Panc1 (cell line): ENCODE results near the gene KCNMB2. TPM values are rescaled to one million over a fixed set of nuclear protein-coding genes. Genes with fewer than 3 reads are reported as not detected.

Source experiments
- ATAC-seq: fragments of 200-7000 bp; cut with Tn5 transposase; 2 replicates; pipeline ENCODE4 v1.9.1; 2020; ENCODE audit warnings: mild to moderate bottlenecking, moderate library complexity
- BruUV-seq: library from RNA; stranded (reverse); fragments of 400-500 nt; replicated peaks from 2 replicates; lab custom pipeline; 2021; lab: Mats Ljungman, UMichigan
- CTCF ChIA-PET: fragments of 300-600 bp; sonication (Branson Sonifier 250); formaldehyde crosslinking; loops from one replicate; lab custom pipeline; 2022; ENCODE audit warnings: antibody characterized with exemption; lab: Charles Lee
- POLR2A ChIA-PET: fragments of 300-600 bp; sonication (Branson Sonifier 250); formaldehyde crosslinking; loops from one replicate; lab custom pipeline; 2022; ENCODE audit warnings: antibody characterized with exemption; lab: Charles Lee
- DNase-seq: peaks from one replicate; pipeline ENCODE4 v3.0.0-alpha.2; 2010; ENCODE audit warnings: low read depth, low spot score
- H3K27ac ChIP-seq: 2 replicates; pipeline ENCODE4 v1.5.1; 2011; ENCODE audit warnings: mild to moderate bottlenecking, low read length, inconsistent platforms
- H3K27me3 ChIP-seq: fragments of 200-500 bp; sonication (Bioruptor generic); 2 replicates; pipeline ENCODE4 v1.6.0; 2014; ENCODE audit warnings: low read length, inconsistent platforms; ENCODE audit not compliant: control insufficient read depth, insufficient read depth
- H3K36me3 ChIP-seq: fragments of 200-500 bp; sonication (Bioruptor generic); 2 replicates; pipeline ENCODE4 v1.5.1; 2014; ENCODE audit warnings: inconsistent platforms, mild to moderate bottlenecking, low read length, moderate library complexity; ENCODE audit not compliant: control insufficient read depth, insufficient read depth
- H3K4me1 ChIP-seq: 2 replicates; pipeline ENCODE4 v1.5.1; 2011; ENCODE audit warnings: inconsistent platforms, mild to moderate bottlenecking, low read length, moderate library complexity; ENCODE audit not compliant: control insufficient read depth, insufficient read depth
- H3K4me3 ChIP-seq, 2 experiments: 2 replicates each; pipeline ENCODE4 v1.5.1; 2011 to 2012; ENCODE audit warnings: low read depth in 2 of 2, low read length in 2 of 2, mild to moderate bottlenecking in 2 of 2, inconsistent platforms in 1 of 2, moderate library complexity in 1 of 2
- H3K9me3 ChIP-seq: fragments of 200-500 bp; sonication (Bioruptor generic); 2 replicates; pipeline ENCODE4 v1.5.1; 2014; ENCODE audit warnings: low read depth, mild to moderate bottlenecking, inconsistent platforms, low read length, moderate library complexity; ENCODE audit not compliant: control insufficient read depth, insufficient read depth
- POLR2AphosphoS5 ChIP-seq: IDR thresholded peaks from 2 replicates; pipeline ENCODE4 v1.6.1; 2012; ENCODE audit warnings: mild to moderate bottlenecking, low read depth, low read length, moderate library complexity
- SIN3A ChIP-seq: IDR thresholded peaks from 2 replicates; pipeline ENCODE4 v1.6.1; 2012; ENCODE audit warnings: low read depth, mild to moderate bottlenecking, low read length, moderate library complexity, borderline replicate concordance; ENCODE audit not compliant: insufficient read depth
- TCF7L2 ChIP-seq: IDR thresholded peaks from 2 replicates; pipeline ENCODE4 v1.6.1; 2011; ENCODE audit warnings: mild to moderate bottlenecking, low read depth, low read length, inconsistent platforms
- in situ Hi-C: cut with HindIII; loops from 2 replicates; pipeline ENCODE4 v1.10.0; 2016; ENCODE audit warnings: low sequenced_read_pairs, low pct_unique_long_range_greater_than_20kb
- intact Hi-C: fragments of 100-400 bp; cut with micrococcal nuclease; formaldehyde crosslinking; loops from one replicate; pipeline ENCODE4 v1.10.0; 2022; ENCODE audit not compliant: unreplicated experiment
- total RNA-seq: library from RNA; stranded (reverse); gene quantifications from one replicate; pipeline ENCODE4 v1.2.1, GENCODE V29; 2021; ENCODE audit not compliant: unreplicated experiment
- TF ChIP-seq, protein P1 (sequence below), 2 experiments: IDR thresholded peaks; 2 replicates each; pipeline ENCODE4 v1.6.1; 2011 to 2012; ENCODE audit warnings: low read depth in 2 of 2, control low read depth in 1 of 2, low read length in 1 of 2, mild to moderate bottlenecking in 1 of 2, moderate library complexity in 1 of 2; ENCODE audit not compliant: insufficient read depth in 1 of 2
- TF ChIP-seq, protein P2 (sequence below): fragments of 450-650 bp; IDR thresholded peaks from 2 replicates; pipeline ENCODE4 v1.5.1; 2017; ENCODE audit warnings: mild to moderate bottlenecking

Gene KCNMB2
- total RNA-seq, 1 experiment from 2014 or later: not detected

DNA sequence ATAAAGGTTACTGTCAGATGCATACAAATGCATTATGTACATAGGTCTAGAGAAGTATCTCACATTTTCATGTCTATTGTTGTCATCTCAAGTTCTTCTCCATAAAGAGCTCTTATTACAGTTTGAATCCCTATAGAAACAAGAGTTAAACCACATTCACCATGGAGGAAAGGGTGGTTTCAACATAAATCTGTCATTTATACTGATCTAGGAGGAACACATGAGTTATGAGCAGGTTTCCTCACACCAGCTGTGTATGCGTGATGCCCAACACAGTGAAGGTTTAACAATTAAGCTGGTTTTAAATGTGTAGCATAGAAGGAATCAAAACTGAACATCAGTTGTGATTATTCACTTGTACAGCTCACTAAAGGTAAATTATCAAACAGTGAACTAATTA is 251.7 kb downstream of the KCNMB2 start:
- Histone ChIP-seq H3K27me3 (no peaks in the 10 kb centered on the region), H3K36me3 (no peaks in the 10 kb centered on the region), H3K4me1 (no peaks in the 10 kb centered on the region), H3K27ac (no peak overlapping the region), H3K9me3 (no peaks in the 10 kb centered on the region), H3K4me3 (no peak overlapping the region)
- TF ChIP-seq POLR2AphosphoS5 (no peak), TCF7L2 (no peak), SIN3A (no peak)
- TF ChIP-seq, protein P1, sequence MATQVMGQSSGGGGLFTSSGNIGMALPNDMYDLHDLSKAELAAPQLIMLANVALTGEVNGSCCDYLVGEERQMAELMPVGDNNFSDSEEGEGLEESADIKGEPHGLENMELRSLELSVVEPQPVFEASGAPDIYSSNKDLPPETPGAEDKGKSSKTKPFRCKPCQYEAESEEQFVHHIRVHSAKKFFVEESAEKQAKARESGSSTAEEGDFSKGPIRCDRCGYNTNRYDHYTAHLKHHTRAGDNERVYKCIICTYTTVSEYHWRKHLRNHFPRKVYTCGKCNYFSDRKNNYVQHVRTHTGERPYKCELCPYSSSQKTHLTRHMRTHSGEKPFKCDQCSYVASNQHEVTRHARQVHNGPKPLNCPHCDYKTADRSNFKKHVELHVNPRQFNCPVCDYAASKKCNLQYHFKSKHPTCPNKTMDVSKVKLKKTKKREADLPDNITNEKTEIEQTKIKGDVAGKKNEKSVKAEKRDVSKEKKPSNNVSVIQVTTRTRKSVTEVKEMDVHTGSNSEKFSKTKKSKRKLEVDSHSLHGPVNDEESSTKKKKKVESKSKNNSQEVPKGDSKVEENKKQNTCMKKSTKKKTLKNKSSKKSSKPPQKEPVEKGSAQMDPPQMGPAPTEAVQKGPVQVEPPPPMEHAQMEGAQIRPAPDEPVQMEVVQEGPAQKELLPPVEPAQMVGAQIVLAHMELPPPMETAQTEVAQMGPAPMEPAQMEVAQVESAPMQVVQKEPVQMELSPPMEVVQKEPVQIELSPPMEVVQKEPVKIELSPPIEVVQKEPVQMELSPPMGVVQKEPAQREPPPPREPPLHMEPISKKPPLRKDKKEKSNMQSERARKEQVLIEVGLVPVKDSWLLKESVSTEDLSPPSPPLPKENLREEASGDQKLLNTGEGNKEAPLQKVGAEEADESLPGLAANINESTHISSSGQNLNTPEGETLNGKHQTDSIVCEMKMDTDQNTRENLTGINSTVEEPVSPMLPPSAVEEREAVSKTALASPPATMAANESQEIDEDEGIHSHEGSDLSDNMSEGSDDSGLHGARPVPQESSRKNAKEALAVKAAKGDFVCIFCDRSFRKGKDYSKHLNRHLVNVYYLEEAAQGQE (IDR thresholded peaks at IDR 0.05; ENCODE audit: insufficient read depth in 1 of 2, low read depth in 2 of 2, low read length in 1 of 2): no peak
- TF ChIP-seq, protein P2, sequence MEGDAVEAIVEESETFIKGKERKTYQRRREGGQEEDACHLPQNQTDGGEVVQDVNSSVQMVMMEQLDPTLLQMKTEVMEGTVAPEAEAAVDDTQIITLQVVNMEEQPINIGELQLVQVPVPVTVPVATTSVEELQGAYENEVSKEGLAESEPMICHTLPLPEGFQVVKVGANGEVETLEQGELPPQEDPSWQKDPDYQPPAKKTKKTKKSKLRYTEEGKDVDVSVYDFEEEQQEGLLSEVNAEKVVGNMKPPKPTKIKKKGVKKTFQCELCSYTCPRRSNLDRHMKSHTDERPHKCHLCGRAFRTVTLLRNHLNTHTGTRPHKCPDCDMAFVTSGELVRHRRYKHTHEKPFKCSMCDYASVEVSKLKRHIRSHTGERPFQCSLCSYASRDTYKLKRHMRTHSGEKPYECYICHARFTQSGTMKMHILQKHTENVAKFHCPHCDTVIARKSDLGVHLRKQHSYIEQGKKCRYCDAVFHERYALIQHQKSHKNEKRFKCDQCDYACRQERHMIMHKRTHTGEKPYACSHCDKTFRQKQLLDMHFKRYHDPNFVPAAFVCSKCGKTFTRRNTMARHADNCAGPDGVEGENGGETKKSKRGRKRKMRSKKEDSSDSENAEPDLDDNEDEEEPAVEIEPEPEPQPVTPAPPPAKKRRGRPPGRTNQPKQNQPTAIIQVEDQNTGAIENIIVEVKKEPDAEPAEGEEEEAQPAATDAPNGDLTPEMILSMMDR: no peak
- DNase-seq (no peak), ATAC-seq (no peak)
- in situ Hi-C loops: no loop called here
- CTCF ChIA-PET: no interaction called here
- intact Hi-C loops: no loop called here
- POLR2A ChIA-PET: no interaction called here
- BruUV-seq: no TSS peak

DNA sequence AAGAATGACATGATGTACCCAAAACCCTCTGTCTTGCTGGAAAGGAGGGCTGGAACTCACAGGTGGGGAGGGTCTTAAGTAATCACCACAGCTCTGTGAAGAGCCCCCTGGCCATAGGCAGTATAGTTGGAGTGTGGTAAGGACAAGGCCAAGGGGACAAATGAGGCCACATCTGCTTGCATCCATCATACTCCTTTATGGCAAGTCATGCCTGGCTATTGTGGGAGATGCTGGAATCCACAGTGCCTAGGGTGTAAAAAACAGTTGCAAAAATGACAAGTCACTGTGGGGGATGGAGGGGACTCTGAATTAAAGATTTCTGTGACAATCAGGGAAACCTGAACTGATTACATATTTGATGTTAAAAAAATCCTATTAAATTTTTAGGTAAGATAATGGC is 258.5 kb downstream of the KCNMB2 start:
- CTCF ChIA-PET: no interaction called here
- H3K36me3 ChIP-seq: no peaks in the 10 kb centered on the region
- no peaks in the 10 kb centered on the region for H3K4me1 ChIP-seq
- DNase-seq (no peak), ATAC-seq (no peak)
- H3K27ac ChIP-seq: no peak overlapping the region
- no peak overlapping the region for H3K4me3 ChIP-seq
- intact Hi-C loops (no loop called here), in situ Hi-C loops (no loop called here)
- POLR2A ChIA-PET: no interaction called here
- no peaks in the 10 kb centered on the region for H3K9me3 ChIP-seq
- TF ChIP-seq, protein P1 (IDR thresholded peaks at IDR 0.05; ENCODE audit: insufficient read depth in 1 of 2, low read depth in 2 of 2, low read length in 1 of 2): no peak
- TF ChIP-seq POLR2AphosphoS5 (no peak), SIN3A (no peak), TCF7L2 (no peak)
- TF ChIP-seq, protein P2: no peak
- no TSS peak for BruUV-seq
- no peaks in the 10 kb centered on the region for H3K27me3 ChIP-seq
